LNCAP (cell line): Measurements from ENCODE around the gene SCAMP3.

ENCODE experiments used
- TF ChIP-seq, protein P1 (sequence below): fragments of 450-650 bp; IDR thresholded peaks from 2 replicates; pipeline ENCODE4 v1.5.1; 2017; ENCODE audit warnings: mild to moderate bottlenecking

The SCAMP3 gene

GRCh38 chr1:155260276-155260675 lies 1.9 kb downstream of the SCAMP3 start:
- TF ChIP-seq, protein P1, sequence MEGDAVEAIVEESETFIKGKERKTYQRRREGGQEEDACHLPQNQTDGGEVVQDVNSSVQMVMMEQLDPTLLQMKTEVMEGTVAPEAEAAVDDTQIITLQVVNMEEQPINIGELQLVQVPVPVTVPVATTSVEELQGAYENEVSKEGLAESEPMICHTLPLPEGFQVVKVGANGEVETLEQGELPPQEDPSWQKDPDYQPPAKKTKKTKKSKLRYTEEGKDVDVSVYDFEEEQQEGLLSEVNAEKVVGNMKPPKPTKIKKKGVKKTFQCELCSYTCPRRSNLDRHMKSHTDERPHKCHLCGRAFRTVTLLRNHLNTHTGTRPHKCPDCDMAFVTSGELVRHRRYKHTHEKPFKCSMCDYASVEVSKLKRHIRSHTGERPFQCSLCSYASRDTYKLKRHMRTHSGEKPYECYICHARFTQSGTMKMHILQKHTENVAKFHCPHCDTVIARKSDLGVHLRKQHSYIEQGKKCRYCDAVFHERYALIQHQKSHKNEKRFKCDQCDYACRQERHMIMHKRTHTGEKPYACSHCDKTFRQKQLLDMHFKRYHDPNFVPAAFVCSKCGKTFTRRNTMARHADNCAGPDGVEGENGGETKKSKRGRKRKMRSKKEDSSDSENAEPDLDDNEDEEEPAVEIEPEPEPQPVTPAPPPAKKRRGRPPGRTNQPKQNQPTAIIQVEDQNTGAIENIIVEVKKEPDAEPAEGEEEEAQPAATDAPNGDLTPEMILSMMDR = no peak

DNA sequence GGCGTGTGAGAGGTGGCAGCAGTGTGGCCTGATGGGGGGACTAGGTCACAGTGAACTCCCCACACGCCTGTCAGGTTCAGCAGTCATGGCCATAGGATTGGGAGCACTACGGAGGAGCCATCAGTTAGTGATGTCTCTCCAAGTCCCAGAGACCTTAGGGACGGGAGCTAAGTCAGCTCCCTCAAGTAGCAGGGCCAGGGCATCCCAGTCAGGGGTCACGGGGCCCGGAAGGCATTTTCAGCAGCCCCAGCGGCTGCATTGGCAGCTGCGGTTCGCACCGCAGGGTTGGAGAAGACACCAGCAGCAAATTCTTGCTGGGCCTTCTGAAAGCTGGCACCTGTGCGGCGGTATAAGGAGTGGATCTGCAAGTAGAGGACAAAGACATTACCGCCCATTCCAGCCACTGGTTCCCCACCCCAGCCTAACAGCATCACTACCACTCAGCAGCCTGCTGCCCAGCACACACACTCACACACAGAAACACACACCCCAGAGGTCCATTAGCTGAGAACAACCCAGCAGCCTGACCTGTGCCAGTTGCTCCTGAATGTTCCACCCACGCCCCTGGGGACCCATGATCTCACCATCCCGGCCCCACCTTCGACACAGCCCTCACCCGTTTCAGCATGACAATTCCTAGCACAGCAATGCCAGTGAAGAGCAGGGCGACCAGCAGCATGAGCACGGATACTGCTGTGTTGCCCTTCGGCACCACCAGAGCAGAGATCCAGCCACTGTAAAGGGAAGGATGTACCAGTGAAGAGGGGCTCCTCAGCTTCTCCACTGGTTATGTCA lies 5.9 kb downstream of the SCAMP3 start:
- TF ChIP-seq, protein P1 = no peak

- TF ChIP-seq, protein P1 = no peak
Observed at GRCh38 chr1:155255243-155256007, 6.7 kb downstream of the SCAMP3 start, which contains the start of gene ENTREP3. Gene ENTREP3 (minus strand): TSS chr1:155255483. CDS start chr1:155254877, 606 bp downstream.

- TF ChIP-seq, protein P1 = no peak
Observed at GRCh38 chr1:155254714-155255242, 7.4 kb downstream of the SCAMP3 start.

DNA sequence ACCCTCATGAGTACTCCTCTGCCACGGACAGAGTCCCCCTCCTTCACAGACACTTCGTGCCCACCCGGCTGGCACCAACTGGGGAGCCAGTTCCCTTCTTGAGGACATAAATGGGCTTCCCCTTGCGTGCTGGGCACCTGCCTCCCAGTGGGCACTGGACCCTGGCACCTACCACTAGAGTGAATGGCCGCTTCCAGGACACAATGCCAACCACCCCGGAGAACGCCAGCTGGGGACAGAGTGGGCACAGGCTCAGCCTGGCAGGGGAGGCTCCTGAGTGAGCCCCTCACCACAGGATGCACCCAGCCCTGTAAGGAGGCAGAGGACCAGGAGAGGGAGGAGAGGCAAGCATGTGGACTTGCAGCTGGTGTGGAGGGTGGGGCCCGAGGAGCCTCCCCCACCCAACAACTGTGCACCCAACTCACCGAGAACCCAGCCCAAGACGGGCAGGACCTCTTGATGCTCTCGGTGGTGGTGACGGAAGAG lies 7.9 kb downstream of the SCAMP3 start:
- TF ChIP-seq, protein P1 = no peak

- TF ChIP-seq, protein P1 = no peak
Observed at GRCh38 chr1:155253797-155254196, 8.4 kb downstream of the SCAMP3 start.

GRCh38 chr1:155253208-155253607 lies 9.0 kb downstream of the SCAMP3 start:
- TF ChIP-seq, protein P1 = no peak
